HTR-8/SVneo (cell line): Measurements from ENCODE around the gene PUS1.

Experiments used
- DNase-seq: peaks from one replicate; pipeline ENCODE4 v3.0.0; 2011; ENCODE audit warnings: low spot score, mixed read lengths; ENCODE audit not compliant: insufficient read length
- FAIRE-seq: peaks from 2 replicates; lab custom pipeline; 2011; peaks lifted over from hg19 to GRCh38; lab: Jason Lieb, UNC

The PUS1 gene

DNA sequence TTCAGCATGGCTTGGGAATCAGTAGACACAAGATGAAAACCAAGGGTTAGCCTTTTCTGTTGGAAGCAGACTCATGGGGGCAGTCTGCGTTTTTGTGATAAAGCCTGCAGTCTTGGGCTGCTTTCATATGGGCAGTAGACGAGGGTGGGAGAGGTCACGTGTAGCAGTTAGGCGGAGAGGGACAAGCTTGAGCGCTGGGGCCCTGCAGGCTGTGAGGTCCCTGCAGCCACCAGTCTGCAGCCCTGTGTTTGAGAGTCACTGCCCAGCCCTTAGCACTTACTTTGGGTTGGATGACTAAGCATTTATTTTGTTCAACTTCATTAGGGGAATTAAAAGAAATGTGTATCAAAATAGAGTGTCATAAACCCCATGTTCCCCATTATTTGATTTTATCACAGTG lies 57.8 kb downstream of the PUS1 start:
- no peak for DNase-seq
- FAIRE-seq = no peak

DNA sequence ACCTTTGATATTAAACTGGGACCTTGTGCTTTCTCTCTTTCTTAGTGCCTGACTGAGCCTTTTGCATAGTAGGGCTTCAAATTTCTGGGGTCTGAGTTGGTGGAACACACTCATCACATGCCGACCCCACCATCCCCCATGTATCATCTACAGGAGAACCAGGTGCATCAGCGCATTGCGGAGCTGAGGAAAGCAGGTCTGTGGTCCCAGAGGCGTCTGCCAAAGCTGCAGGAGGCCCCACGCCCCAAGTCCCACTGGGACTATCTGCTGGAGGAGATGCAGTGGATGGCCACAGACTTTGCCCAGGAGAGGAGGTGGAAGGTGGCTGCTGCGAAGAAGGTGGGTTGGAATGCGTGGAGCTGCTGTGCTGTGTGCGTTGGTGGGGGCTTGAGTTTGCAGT lies 58.5 kb downstream of the PUS1 start:
- no peak for FAIRE-seq

DNA sequence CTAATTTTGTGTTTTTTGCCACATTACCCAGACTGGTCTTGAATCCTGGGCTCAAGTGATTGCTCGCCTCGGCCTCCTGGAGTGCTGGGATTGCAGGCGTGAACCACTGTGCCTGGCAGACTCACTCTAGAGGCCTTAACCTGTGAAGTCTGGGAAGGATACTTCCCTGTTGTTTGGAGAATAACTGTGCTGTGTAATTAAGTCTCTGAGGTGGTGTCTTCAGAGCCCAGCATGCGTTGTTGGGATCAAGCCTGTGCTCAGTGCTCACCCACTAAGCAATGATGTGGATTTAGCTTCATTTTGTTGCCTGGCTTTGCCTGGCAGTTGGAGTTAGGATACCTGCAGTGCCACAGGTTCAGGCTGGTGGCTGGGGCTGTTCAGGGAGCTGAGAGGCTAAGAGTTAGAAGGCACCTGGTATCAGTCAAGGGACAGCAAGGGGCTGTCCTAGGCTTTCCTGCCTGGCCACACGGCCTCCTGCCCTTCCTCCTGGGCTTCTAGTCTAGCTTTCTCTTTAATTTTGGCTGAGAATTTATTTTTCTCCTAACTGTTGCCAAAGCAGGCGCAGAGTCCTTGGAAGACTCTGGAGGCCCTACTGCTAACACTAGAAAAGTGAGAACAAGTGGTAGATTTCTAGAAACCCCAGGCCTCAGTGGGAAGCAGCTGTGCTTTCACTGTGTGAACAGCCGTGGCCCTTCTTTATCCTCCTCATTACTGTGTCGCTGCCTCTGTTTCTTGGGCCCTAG lies 59.1 kb downstream of the PUS1 start:
- no peak for DNase-seq
- FAIRE-seq = no peak

More for the DNA sequence above, 58.5 kb downstream of the PUS1 start:
- DNase-seq = no peak

DNA sequence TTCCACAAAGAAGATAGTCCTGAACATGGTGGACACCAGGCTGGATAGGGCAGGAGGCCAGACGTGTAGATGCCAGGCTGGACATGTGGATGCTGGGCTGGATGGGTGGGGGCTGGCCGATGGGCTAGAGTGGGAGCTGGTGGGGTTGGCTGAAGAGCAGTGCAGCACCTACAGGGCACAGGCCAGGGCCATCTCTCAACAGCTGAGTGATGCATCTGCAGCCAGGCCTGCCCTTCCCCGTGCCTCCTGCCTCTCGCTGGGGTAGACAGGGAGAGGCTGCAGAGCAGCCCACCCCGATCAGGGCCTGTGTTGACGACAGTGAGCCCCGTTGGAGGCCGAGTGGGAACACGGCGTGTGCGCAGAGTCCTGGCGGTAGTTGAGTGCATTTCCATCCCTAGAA lies 59.9 kb downstream of the PUS1 start:
- FAIRE-seq (no peak), DNase-seq (no peak)

DNA sequence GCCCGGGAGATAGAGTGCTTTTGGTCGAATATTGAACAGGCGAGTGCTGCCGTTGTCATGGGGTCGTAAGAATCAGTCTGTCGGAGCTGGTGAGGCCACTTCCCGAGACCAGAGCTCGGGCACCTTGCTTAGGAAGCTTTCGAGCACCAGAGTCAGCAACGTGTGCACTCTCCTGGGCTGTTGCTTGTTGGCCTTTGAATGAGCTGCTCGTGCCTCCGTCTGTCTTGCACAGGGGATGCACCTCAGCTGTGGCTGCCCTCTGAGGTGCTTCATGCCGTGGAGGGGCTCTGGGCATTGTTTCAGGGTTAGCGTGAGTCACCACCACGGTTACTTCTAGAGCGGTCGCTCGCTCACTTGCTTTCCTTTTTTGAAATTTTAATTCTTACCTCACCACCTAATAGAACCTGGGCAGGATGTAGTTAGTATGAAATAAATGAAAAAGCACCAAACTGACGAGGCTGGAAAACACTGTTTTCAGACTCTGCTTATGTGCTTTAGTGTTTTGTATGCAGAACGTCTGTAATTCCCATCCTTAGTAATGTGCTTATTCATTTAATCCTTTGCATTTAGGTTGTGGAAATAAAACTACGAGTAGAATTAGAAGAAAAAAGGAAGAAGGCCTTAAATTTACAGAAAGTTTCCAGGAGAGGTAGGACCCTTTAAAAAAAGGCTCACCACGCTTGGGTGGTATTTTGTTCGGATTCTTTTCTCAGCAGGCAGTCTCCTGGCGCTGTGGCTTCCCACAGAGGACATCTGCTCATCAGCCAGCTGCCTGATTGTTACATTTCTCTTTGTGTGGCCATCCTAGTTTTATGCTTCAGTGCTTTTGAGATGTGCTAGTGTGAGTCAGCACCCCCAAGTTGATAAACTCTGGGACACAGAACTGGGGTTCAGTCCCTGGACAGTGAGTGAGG lies 61.2 kb downstream of the PUS1 start:
- DNase-seq = no peak
- FAIRE-seq = no peak

DNA sequence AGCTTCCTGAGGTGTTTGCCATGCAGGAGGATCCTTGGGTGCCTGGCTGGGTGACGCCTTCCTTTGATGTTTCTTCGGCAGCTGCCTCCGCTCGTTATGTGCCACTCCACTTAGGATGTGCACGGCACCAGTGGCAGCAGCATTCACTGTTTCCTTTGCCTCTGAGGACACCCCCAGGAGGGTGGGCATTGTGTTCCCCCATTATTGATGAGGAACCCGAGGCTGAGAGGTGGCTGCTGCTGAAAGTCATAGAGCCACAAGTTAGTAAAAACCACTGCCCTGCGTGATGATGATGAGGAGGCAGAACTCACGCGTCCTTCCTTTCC lies 61.9 kb downstream of the PUS1 start:
- DNase-seq (no peak), FAIRE-seq (no peak)

DNA sequence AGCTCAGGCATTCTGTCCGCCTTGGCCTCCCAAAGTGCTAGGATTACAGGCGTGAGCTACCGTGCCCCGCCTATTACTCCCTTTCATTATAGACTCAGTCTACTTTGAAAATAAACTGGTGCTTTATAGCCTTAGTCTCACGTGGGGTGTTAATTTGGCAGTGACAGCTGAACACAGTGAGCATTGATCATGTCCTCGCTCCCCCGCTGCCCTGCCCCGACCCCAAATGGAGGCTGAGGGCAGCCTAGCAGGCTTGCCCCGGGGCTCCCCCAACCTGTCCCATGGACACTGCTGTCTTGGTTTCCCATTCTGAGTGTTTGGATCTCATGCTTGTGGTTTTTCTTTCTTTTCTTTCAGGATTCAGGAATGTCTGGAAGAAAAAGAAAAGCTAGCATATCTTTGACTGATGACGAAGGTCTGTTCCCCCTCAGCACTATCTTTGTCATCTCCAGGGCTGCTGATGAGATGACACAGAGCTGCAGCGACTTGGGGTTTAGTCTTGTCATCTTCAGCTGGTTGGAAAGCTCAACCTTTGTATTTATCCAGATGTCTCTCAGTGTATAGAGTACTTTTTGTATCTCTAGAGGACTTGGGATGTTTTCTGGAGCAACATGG lies 62.8 kb downstream of the PUS1 start:
- no peak for FAIRE-seq
- no peak for DNase-seq

DNA sequence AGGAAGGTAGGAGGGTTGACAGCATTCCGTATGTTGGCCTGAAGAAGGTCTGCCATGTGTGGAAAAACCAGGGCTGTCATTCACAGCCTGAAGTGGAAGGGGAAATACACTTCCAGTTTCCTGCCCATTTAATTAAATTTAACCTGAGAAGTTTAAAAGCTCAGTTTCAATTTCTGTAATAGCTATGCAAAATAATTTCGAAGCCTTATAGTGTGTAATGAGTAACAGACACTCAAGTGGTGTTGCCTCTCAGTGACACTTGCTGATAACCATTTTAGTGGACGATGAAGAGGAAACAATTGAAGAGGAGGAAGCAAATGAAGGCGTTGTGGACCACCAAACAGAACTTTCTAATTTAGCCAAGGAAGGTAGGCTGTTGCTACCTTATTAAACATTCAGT lies 65.5 kb downstream of the PUS1 start:
- FAIRE-seq = no peak

More for the DNA sequence above, 65.5 kb downstream of the PUS1 start:
- DNase-seq = no peak
